ENCODE data around the gene DRAM1.
"Not testable (repeated sequence)": the region's sequence is repeated elsewhere in the genome, so short reads cannot be mapped to it uniquely, and the experiment has no call there.

Gene DRAM1

DNA sequence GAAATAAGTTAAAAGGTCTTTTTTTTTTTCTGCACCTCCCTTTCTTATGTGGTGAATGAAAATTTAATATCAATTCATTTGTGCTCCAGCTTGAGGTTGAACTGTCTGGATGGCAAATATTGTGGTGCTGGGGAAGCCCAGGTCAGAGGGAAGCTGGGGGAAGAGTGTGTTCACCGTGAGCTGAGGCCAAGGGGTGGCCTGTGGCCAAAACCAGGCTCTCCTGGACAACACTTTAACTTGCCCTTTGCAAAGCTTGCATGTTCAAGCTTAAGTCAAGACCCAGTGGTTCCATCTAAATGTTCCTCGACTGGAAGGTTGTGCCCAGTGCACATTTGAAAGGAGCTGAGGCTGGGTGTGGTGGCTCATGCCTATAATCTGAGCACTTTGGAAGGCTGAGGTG is 28.8 kb downstream of the DRAM1 start:
- no peak for DNase-seq (ENCODE audit: low spot score)

DNA sequence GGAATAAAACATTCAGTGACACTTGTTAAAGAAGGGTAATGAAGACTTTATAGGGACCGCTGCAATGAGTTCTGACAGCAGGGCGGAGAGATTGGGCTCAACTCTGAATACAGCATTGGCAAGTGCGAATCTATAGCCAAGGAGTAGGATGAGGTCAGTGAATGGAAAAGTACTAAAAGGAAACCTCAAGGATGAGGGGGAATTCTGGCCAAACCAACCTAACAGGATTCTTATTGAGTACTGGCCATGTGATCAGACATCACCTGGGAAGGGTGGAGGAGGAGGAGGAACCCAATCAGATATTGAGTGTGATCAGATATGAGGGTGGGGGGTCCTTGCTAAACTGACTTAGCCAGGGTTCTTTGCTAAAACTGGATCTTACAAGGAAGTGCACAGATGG is 31.0 kb downstream of the DRAM1 start:
- no peak for DNase-seq (ENCODE audit: low spot score)

DNA sequence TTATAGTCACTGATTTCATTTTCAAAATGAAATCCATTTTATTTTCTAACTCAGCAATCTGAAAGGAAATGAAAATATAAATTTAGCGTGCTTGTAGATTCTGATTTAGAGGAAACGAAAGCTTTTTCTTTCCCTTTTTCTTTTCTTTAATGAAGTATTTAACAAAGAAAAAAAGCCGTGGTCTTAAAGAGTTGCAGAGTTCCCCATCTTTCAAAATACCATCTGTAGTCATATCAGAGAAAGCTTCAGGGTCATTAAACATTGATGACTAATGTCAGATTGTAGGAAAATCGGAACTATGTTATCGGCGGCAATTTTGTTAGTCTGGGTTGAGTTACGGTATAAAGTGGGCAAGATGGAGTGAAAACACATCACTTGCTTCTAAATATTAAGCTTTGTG is 32.3 kb downstream of the DRAM1 start:
- no peak for DNase-seq (ENCODE audit: low spot score)

DNA sequence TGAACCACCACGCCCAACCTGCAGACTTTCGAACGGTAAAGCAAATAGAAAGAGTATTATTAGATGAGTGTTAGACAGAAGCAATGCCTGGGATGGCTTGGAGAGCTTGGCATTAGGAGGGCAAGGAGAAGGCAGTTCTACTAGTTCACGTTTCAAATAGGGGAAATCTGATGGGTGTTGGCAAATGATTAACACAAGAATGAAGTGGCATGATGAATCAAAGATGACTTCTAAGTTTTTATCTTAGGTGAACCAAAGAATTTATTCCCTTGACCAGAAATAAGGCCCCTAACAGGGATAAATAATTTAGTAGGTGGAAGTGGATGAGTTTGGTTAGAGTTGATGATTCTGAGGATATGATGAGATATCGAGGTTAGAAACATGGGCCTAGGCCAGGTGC is 38.5 kb downstream of the DRAM1 start:
- no peak for DNase-seq (ENCODE audit: low spot score)

DNA sequence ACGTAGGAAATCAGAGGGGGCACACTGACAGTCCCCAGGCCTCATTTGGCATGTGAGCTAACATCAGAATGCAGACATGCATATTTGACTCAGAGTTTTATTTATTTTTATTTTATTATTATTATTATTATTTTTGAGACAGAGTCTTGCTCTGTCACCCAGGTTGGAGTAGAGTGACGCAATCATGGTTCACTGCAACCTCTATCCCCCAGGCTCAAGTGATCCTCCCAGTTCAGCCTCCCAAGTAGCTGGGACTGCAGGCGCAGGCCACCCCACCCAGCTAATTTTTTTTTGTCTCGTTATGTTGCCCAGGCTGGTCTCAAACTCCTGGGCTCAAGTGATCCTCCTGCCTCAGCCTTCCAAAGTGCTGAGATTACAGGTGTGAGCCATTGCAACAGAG is 41.4 kb downstream of the DRAM1 start:
- not testable (repeated sequence) for DNase-seq (ENCODE audit: low spot score)

DNA sequence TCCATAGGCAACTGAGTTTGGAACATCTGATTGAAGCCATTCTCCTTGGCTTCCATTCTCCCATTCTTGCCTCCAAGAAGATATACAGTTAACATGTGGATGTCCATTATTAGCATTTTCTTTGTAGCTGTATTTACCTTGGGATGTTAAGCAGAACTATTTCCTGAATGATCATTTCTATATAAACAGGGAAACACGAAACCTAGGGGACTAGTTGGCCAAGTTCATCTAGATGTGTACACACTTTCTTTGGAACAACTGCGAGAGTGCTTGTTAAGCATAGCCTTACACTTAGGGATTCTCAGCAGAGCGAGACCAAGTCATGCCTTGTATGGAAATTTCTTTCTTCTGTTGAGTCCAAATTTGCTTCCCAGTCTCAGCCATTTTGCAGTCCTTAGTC is 42.1 kb downstream of the DRAM1 start:
- DNase-seq (ENCODE audit: low spot score): no peak

DNA sequence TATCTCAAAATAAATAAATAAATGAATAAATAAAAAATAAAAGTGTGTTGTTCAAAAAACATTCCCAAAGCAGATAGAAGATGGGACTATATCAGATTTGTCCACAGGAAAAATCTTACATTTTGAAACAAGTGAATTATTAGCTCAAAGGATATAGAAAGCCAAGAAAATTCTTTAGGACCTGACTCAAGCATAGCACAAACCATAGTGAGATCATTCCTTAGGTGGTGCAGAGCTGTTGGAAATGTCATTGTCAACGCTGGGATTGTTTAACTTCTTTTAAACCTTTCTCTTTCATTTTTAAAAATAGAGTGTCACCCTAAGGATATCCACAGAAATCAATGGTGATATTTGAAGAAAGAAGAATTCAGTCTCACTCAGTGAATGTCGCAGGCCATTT is 43.5 kb downstream of the DRAM1 start:
- no peak for DNase-seq (ENCODE audit: low spot score)

DNA sequence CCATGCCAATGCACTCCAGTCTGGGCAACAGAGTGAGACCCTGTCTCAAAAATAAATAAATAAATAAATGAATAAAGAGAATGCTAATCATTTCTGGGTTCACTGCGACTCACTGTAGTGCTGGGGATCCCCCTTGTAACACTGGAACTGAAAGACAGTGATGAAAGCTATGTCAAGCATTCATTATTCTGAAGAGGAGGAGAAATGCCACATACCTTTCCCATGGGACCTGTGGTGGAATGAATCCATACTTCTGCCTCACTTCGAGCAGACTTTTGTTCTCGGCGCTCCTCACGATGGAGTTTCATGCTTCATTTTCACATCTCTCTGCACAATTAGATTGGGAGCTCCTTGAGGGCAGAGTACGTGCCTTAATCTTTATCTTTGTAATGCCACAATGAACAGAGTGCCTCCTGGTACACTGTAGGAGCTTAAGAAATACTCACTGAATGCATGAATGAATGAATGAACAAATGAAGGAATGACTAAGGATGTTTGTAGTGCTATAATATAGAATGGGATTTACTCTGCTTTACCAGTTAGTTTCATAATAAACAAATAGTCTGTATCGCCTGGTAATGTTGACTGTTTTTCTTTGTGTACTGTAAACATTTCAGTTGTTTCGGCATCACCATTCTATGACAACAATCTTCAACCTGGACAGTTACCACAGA is 45.8 kb downstream of the DRAM1 start:
- DNase-seq (ENCODE audit: low spot score): no peak

DNA sequence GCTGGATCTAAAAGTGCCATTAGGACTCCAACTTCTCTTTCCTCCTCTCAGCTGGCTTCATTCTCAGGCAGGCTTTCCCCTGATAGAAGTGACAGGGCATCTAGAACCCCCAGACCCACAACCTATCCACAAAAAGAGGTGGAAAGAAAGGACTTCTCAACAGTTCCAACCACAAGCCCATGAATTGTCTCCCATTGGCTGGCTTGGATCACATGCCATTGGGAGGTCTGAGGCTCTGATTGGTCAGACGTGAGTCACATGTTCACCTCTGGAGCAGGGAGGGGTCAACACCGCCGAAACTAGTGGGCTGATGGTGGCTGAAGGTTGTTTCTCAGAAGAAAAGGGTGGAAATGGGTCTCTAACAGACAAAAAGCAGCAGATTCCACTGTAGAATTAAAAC is 47.2 kb downstream of the DRAM1 start:
- peak; percentile 48 for DNase-seq (ENCODE audit: low spot score)

DNA sequence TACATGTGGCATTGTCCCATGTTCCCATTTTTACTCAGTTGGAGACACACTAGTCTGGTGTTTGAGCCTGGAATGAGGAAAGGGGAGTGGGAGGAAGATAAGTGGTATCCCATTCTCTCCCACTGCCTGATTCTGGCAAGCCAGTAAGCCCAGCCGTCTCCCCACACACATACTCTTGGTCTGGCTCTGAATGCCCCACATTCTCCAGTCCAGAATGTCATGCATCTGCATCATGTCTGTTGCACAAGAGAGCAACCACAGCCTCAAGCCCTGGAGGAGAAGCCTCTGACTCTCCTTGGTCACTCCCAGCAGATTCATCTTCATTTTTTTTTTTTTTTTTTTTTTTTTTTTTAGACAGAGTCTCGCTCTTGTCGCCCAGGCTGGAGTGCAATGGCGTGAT is 48.0 kb downstream of the DRAM1 start:
- peak; percentile 89 for DNase-seq (ENCODE audit: low spot score)

DNA sequence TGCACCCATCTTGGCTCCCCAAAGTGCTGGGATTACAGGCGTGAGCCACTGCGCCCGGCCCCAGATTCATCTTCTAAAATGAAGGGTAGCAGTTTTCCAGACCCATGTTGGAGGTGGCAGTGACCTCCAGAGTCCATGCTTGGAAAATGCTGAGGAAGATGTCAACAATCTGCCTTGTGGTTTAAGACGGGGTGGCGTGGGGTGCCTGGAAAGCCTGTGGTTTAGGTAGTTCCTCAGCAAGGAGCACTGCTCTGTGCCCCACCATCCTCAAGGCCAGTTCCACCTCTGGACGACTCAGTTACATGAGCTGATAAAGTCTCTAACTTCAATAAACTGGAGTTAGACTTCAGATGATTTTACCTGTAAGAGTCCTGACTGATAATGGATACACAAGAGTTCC is 48.6 kb downstream of the DRAM1 start:
- no peak for DNase-seq (ENCODE audit: low spot score)

DNA sequence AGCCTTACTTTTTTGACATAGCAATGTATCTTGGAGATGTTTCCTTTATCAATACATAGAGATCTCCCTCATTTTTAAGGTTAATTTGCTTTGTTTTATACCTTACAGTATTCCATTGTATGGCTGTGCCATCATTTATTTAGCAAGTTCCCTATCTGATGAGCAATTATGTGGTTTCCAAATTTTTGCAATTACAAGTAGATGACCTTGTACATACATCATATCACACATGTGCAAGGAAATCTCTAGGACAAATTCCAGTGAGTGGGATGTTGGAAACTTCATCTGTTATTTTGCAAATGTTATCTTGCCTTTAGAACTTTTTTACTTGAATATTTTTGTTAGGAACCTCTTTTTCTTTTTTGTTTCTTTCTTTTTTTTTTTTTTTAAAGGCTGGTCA is 49.7 kb downstream of the DRAM1 start:
- DNase-seq (ENCODE audit: low spot score): no peak

DNA sequence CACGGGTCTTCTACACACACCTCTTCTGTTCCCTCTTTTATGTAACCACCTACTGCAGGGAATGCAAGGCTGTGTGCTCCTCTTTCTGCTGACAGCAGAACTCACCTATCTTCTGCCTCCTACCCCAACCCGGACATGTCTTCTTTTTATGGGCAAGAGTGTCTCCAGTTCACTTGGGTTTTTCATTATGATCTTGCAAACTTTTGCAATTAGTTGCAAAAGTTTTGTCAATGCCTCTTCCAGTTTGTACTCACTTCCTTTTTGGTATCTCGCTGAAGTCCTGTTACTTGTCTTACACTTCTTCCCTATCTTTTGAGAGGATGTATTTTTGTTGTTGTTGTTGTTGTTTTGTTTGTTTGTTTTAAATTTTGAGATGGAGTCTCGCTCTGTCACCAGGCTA is 50.6 kb downstream of the DRAM1 start:
- DNase-seq (ENCODE audit: low spot score): no peak

DNA sequence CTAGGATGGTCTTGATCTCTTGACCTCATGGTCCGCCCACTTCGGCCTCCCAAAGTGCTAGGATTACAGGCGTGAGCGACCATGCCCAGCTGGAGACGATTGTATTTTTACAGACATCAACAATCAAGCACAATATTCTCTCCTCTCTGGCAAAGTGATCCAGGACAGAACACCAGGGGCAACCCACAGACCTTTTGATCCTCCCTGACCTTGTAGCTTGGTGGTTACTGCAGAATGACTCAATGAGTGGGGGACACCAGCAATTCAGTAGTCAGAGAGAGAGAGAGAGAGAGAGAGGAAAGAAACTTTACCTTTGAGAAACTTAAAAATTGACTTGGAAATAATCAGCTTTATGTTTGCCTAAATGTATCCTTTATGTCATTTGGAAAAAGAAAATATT is 51.2 kb downstream of the DRAM1 start:
- no peak for DNase-seq (ENCODE audit: low spot score)

DNA sequence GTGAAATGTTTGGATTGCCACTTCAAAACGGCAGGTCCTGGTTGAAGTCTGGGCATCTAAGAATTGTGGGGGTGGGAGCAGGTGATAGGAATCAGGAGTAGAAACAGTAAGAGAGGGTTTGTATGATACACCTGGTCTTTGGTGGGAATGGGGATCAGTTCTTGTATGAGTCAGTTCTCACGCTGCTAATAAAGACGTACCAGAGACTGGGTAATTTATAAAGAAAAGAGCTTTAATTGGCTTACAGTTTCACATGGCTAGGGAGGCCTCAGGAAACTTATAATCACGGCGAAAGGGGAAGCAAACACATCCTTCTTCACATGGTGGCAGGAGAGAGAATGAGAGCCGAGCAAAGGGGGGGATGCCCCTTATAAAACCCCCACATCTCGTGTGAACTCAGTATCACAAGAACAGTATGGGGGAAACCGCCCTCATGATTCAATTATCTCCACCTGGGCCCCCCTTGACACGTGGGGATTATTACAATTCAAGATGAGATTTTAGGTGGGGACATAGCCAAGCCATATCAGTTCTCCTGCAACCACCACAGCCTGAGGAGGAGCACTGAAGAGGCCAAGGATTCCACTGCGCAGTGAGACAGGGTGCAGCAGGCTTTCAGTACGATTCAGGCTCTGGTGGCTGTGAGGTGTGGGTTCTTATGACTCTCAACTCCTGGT is 52.1 kb downstream of the DRAM1 start:
- DNase-seq (ENCODE audit: low spot score): no peak

DNA sequence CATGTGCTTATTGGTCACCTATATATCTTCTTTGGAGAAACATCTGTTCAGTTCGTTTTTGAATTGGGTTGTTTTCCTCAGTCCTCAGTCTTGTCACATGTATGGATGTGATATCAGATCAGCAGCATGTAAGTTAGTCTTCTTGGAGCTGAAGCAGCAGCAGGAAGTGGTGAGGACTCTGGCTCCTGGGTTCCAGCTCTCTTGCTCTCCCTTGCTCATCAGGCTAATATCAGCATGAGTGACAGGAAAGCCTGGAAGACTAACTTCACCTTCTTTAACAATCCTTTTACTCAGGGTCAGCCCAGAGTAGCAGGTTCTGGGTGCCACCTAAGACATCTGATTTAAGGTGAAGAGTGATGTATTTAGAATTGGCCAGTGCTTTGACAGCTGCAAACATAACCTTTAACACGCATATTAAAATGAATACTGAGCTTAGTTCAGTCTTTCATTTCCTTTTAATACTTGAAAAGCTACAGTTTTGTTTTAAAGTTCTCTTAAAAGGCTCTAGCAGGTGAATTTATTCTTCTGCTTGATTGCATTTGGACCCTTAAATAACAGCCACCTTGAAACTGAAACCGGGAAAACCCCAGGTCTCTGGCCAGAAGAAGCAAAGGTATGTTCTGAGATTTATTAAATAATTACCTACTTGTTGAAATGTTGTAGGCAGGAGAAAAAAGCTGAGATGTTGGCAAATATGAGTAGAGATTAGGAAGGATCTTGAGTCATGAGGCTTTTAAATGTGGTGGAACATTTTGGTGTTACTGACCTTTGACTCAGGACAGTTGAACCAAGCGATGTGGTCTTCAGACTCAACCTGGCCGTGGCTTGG is 54.3 kb downstream of the DRAM1 start:
- DNase-seq (ENCODE audit: low spot score): no peak

DNA sequence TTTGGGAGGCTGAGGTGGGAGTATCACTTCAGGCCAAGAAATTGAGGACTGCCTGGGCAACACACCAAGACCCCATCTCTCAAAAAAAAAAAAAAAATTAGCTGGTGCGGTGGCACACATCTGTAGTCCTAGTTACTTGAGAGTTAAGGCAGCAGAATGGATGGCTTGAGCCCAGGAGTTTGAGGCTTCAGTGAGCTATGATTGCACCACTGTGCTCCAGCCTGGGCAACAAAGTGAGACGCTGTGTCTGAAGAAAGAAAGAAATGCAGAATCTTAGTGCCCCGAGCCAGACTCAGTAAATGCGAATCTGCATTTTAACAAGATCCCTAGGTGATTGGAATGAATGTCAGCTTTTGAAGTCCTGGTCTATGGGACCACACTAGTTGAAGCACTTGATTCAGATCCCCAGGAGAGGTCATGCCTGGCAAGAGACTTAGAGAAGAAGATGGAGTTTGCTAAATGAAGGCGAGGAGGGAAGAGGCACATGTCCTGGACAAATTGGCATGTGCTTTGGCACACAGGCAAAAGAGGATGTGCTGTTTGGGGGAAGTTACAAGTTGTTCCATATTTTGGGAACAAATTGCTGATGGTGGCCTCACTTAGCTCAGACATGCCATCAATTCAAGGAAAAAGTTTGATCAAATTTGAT is 56.6 kb downstream of the DRAM1 start:
- no peak for DNase-seq (ENCODE audit: low spot score)

DNA sequence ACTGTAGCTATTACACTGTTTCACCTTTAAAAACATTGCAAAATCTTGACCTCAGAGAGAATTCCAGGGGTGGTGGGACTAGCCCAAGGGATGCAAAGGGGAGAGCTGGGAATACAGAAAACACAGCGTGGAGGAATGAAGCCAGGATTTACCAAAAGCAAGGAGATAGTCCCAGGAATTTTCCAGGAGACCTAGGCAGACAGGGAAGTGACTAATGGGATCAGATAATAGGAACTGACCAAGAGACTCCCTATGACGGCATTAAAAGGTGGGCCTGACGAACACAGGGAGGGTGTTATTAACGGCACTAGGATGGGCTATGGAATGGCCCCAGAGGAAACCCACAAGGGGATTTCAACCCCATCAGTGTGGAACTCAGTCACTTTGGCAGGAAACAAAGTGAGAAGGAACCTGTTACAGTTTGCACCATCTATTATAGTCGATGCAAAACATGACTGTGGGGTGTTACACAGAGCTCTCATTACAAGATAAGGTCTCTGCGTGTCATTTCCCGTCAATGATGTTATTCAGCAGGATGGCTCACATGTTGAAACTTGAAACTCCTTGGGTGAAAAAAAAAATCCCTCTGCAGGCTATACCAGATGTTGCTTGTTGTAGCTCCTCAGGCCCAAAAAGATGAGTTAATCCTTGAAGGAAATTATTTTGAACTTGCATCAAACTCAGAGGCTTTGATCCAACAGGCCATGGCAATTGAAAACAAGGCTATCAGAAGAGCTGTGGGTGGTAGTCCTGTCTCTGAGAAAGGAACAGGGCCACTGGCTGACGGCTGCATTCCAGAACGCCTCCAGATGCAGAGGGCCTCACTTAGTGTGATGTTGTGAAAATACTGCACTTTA is 58.7 kb downstream of the DRAM1 start:
- peak; percentile 20 for DNase-seq (ENCODE audit: low spot score)

DNA sequence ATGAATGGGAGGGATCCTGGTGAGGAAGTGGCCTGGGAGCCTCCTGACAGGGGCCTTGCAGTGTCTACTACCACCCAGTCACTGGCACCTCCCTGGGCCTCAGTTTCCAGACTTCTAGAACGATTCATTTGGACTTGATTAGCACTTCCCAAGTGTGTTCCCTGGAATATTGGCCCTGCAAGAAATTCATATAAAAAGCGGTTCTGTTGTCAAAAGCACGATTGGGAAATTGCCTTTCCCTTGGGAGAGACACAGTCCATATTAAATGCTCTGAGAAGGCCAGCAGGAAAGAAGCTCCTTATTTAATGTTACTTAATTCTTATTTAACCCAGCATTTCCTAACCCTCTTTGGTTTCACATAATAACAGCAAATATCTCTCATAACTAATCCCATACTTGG is 61.9 kb downstream of the DRAM1 start:
- no peak for DNase-seq (ENCODE audit: low spot score)

DNA sequence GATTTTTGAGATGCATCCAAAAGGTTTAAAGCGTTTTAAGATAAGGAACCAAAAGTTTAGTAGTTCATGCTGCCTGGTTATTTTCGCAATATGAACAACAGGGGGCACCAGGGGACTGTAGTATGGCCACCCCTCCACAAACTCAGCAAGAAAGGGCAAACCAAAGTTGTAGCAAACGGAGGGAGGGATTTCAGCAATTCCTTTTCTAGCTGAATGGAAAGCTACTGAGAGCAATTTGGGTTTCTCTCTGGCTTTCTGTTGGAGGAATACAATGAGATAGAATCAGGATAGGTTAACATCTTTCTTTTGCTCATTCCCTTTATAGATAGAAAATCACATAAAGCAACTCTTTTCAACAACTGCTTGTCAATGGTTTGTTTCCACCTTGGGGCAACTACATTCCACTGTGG is 62.5 kb downstream of the DRAM1 start:
- peak; percentile 54 for DNase-seq (ENCODE audit: low spot score)

DNA sequence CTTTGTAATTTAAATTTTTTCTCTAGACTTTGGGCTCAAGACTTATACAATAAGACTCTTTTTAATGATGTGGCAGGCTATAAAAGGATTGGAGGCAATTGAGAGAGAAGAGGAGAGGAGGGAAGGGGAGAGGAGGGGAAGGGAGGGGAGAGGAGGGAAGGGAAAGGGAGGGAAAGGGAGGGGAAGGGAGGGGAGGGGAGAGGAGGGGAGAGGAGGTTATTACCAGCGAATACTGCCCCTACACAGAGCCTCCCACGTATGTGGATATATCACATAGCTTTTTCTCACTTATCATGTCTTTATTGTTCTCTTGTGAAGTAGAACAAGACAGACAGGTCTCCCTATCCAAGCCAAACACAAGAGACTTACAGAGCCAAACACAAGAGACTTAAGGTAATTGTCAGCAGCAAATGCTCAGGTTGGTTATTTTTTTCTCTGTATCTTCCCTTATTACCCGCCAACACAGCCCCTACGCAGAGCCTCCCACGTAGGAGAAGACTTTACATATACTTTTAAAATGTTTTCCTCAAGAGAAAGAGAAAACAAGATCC is 63.1 kb downstream of the DRAM1 start:
- DNase-seq (ENCODE audit: low spot score): no peak

Data from hepatic stellate cell (primary cell).